Measurements from ENCODE around the gene HS3ST6.
"Not testable (repeated sequence)": the region's sequence is repeated elsewhere in the genome, so short reads cannot be mapped to it uniquely, and the experiment has no call there.

The HS3ST6 gene

DNA sequence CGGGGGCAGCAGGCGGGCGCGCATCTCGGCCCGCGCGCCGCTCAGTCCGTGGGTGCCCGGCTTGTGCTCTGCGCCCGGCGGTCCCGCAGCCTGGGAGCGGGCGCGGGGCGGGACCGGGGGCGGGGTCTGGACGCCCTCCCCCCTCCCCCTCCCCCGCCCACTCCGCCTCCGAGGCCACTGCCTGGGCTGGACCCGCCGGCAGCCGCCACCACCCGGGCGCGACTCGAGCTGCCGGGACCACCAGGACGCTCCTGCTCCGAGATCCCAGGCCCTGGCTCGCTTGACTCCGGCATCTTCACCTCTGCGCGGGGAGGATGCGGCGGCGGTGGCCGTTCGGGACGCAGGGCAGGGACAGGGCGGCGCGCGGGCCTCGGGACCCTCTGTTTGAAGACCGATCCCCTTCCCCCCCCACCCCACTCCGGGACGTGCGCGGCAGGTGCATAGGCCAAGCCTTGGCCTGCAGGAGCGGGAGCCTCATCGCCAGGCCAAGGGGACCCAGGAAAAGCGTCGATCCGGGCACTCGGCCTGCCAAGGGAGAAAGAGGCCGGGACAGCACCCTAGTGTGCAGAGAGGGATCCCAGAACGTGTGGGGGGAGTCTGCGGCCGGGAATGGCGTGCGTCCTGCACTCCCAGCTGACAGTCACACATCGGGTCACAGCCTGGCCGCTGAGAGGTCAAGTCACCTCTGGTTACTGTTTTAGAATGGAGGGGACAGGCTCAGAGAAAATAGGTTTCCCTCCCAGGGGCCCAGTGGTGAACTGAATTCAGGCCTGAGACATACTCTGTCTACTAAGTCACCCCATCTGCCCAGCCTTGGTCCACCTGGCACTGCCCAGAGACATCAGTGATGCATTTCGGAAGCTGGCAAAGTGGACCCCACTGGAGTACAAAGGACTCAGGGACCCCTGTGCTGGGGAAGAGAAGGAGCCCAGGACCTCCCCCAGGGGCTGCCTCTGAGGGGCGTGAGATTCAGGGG is at the start of gene HS3ST6:
Gene HS3ST6 (minus strand): TSS at position 65 of the 976 bp plus-strand sequence. CDS start 92 bp downstream, outside the sequence.
- H3K4me3 ChIP-seq (ENCODE audit: control insufficient read depth, low read depth, low read length) = no peak within 1 kb of the TSS
- TF ChIP-seq, protein P1, sequence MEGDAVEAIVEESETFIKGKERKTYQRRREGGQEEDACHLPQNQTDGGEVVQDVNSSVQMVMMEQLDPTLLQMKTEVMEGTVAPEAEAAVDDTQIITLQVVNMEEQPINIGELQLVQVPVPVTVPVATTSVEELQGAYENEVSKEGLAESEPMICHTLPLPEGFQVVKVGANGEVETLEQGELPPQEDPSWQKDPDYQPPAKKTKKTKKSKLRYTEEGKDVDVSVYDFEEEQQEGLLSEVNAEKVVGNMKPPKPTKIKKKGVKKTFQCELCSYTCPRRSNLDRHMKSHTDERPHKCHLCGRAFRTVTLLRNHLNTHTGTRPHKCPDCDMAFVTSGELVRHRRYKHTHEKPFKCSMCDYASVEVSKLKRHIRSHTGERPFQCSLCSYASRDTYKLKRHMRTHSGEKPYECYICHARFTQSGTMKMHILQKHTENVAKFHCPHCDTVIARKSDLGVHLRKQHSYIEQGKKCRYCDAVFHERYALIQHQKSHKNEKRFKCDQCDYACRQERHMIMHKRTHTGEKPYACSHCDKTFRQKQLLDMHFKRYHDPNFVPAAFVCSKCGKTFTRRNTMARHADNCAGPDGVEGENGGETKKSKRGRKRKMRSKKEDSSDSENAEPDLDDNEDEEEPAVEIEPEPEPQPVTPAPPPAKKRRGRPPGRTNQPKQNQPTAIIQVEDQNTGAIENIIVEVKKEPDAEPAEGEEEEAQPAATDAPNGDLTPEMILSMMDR (IDR thresholded peaks at IDR 0.05; ENCODE audit: control insufficient read depth, insufficient read depth, low read depth, low read length, missing control alignments) = no peak
- no peak for DNase-seq (ENCODE audit: low read depth)

DNA sequence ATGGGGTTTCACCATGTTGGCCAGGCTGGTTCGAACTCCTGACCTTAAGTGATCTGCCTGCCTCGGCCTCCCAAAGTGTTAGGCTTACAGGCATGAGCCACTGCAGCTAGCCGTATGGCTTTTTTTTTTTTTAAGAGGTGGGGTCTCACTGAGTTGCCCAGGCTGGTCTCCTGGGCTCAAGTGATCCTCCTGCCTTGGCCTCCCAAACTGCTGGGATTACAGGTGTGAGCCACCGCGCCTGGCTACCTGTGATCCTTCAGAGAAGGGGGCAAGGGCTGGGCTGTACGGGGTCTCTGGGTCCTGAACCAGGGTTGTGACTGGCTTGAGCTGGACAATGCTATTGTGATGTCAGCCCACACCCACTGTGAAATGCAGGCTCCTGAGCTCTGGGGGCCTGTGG is 48.2 kb upstream of the HS3ST6 start, which contains the start of gene RNF151:
Gene RNF151 (plus strand): TSS at position 397 of the 400 bp plus-strand sequence. CDS start 26 bp downstream, outside the sequence.
- DNase-seq (ENCODE audit: low read depth) = no peak
- TF ChIP-seq, protein P1 (IDR thresholded peaks at IDR 0.05; ENCODE audit: control insufficient read depth, insufficient read depth, low read depth, low read length, missing control alignments) = no peak
- peak within 1 kb of the TSS; percentile 96 for H3K4me3 ChIP-seq (ENCODE audit: control insufficient read depth, low read depth, low read length)

DNA sequence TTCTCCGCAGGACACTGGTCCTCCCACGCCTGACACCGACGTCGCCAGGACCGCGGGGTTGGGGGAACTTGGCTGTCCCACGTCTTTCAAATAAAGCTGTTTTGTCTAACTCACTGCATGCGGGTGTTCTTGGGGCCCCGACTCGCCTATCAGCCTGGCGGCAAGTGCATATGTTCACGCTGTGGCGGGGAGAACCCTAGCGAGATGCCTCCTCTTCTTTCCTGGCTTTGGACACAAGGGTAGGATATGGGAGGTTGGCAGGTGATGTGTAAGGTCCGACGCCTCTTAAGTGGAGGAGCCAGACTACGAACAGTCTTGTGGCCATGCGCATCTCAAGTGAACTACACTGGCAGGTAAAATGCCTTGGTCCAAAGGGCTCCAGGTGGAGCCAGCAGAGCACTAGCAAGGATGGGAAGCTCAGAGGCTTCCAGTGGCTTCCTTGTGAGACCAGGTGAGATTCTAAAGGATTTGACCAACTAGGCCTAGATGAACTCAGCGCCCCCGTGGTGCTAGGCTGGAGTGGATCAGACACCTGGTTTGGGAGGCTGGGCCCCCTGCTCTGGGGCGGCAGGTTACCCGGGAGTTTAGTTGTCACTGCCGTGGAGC is 47.3 kb upstream of the HS3ST6 start:
- no peak for DNase-seq (ENCODE audit: low read depth)
- TF ChIP-seq, protein P1 (IDR thresholded peaks at IDR 0.05; ENCODE audit: control insufficient read depth, insufficient read depth, low read depth, low read length, missing control alignments) = no peak
- H3K4me3 ChIP-seq (ENCODE audit: control insufficient read depth, low read depth, low read length) = peak overlapping the region; percentile 96

DNA sequence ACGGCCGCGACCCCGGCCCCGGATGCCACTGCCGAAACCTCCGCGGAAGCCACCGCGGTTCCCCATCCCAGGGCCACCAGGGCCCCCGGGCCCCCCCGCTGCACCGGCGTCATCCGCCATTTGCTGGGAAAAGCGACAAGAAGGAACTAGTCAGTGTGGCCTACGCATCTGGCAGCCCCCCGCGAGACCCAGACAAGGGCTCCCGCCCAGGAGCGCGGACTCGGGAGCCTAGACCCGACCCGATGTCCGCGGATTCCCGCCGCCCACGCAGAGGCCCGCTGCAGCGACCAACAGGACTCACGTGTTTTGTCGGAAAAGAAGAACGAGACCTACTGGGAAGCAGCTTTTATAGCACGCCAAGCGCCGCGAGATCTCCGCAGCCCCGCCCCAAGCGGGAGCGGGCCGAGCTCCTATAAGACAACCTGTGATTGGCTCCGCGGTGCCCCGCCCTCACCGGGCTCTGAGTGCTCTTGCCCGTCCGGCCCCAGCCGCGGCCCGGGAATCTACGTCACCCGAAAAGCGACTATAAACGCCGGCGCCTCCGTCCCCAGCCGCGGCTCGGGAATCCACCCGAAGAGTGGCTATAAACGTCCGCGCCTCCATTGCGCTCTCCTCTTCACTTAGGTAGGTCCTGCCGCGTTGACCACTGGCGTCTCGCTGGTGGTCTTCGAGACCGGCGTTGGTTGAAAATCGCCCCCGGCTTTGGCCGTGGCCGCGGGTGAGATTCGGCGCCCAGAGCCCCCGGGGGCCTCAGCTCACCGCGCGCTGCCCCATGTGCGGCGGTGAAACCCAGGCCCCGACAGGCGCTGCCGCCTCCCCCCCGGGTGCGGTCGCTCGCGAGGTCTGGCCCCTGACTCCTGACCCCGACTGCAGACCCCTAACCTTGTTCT is 46.5 kb upstream of the HS3ST6 start, which contains the start of gene RPS2:
Gene RPS2 (minus strand): TSS at position 321 of the 890 bp plus-strand sequence. CDS start 201 bp downstream, at position 120.
- H3K4me3 ChIP-seq (ENCODE audit: control insufficient read depth, low read depth, low read length) = peak within 1 kb of the TSS; percentile 96
- DNase-seq (ENCODE audit: low read depth) = peak; percentile 94
- TF ChIP-seq, protein P1 (IDR thresholded peaks at IDR 0.05; ENCODE audit: control insufficient read depth, insufficient read depth, low read depth, low read length, missing control alignments) = no peak

DNA sequence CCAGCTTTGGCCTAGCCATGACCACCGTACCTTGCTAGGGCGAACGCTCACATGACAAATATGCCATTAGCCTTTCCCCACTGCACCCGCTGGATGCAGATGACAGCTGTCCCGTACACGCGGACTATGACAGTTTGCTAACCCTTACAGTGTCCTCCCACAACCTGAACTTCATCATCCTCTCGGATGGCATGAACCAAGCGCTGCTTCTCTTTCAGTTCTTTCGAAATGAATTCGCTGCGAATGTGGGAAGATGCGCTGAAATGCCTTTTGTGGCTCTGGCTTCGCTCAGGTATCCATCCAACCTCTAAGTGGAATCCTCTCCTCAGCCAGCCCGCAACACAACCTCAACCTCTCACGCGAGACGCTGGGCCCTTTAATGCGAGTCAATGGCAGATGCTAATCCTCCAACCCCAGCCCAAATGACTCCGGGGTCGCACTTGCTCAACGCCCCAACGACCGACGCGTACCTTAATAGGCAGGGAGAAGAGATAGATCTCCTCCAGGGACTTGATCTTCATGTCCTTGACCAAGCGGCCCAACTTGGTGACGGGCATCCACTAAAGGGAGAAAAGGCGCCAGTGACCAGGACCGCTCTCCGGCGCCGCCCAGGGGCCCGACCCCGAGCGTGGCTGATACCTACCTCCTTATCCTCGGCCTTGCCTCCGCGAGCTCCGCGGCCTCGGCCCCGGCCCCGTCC is 45.7 kb upstream of the HS3ST6 start:
- no peak for DNase-seq (ENCODE audit: low read depth)
- H3K4me3 ChIP-seq (ENCODE audit: control insufficient read depth, low read depth, low read length) = peak overlapping the region; percentile 96
- TF ChIP-seq, protein P1 (IDR thresholded peaks at IDR 0.05; ENCODE audit: control insufficient read depth, insufficient read depth, low read depth, low read length, missing control alignments) = no peak

DNA sequence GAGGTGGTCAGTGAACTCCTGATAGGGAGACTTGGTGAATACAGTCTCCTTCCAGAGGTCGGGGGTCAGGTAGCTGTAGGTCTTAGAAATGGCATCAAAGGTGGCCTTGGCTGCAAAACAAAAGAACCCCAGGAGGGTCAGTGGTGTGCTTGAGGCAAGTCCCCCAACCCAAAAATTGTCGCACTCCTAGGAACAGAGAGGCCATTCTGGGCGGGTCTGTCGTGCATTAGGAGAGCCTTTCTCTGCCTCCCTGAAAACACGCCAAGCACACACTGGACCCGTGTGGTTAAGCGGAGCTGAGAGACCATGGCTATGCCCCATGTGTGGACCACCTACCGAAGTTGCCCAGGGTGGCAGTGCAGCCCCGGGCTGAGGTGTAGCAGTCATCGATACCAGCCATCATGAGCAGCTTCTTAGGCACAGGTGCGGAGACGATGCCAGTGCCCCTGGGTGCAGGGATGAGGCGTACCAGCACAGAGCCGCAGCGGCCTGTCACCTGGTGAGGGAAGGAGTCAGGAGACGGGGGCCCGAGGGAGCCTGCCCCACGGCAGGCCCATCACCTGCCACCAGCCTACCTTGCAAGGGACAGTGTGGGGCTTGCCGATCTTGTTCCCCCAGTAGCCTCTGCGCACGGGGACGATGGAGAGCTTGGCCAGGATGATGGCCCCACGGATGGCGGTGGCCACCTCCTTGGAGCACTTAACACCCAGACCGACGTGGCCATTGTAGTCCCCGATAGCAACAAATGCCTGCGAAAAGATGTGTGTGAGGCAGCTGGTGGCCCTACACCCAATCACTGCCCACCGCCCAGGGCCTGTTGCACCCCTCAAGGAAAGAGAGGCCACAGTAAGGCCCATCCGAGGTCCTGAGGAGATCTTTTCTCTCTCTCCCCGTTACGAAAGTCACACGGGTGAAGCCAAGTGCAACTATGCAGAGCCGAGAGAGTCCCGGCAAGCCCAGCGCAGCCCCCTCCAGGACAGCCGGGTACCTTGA is 44.2 kb upstream of the HS3ST6 start:
- DNase-seq (ENCODE audit: low read depth); H3K4me3 ChIP-seq (ENCODE audit: control insufficient read depth, low read depth, low read length): not testable (repeated sequence)

Measured in AG09309 (cell line).